ENCODE results near the gene RNF213. TPM values are rescaled to one million over a fixed set of nuclear protein-coding genes. Genes with fewer than 3 reads are reported as not detected.

Gene RNF213
- polyA plus RNA-seq, 1 donor (not counting 4 experiments of a cell fraction or from before 2014, with no cell fraction given), result 24.4 TPM

DNA sequence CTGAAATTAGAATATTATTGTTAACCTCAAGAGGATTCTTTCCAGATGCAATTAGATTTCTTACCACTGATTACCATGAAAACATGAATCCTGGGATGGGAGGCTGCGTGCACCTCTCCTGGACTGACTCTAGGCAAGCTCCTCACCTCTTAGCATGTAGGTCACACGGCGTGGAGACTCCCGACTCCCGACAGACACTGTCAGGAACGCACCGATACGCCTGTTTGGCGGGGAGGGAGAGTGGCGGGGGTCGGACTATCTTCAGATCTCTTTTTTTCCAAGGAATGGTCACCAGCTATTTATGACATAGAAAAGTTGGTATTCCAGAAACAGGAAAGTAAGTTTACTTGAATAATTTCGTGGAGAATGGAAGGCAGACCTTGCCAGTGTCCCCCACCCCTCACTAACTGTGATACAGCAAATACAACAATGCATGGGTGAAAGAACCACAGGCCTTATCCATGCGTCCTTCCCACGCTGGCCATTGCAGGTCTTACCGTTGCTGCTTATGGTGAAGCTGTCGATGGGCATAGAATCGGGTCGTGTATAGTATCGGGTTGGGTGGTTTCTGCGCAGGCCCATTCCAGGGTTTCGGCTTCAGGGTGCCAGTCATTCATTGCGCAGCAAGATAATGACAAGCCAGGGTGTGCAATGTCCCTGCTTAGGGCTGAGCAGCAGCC lies 91.7 kb downstream of the RNF213 start:
- H2AFZ ChIP-seq (ENCODE audit: control insufficient read depth, low read length), result no peak overlapping the region
- H3K4me3 ChIP-seq (ENCODE audit: control insufficient read depth in 2 of 3, extremely low read depth in 1 of 3, insufficient read depth in 2 of 3, low read depth in 1 of 3, low read length in 3 of 3), result no peak overlapping the region
- no peaks in the 10 kb centered on the region for H3K9me3 ChIP-seq (ENCODE audit: control insufficient read depth, low read depth, low read length)
- peaks cover 36 to 48% of the 10 kb centered on the region in 2 experiments for H3K36me3 ChIP-seq (ENCODE audit: control insufficient read depth in 2 of 2, extremely low read depth in 1 of 2, insufficient read depth in 2 of 2, low read length in 2 of 2)
- no peak for TF ChIP-seq CTCF (optimal IDR thresholded peaks at IDR 0.05 in 1 of 3, IDR thresholded peaks at IDR 0.05 in 1 of 3, conservative IDR thresholded peaks at IDR 0.05 in 1 of 3; ENCODE audit: extremely low read depth in 1 of 3, insufficient read depth in 2 of 3, low read length in 3 of 3)
- TF ChIP-seq EZH2 (IDR thresholded peaks at IDR 0.05; ENCODE audit: low read length), result no peak
- no peaks in the 10 kb centered on the region for H3K79me2 ChIP-seq (ENCODE audit: control insufficient read depth, insufficient read depth, low read length)
- no peak overlapping the region for H3K27ac ChIP-seq (ENCODE audit: control insufficient read depth, insufficient read depth, low read length)
- H3K9ac ChIP-seq (ENCODE audit: control insufficient read depth, extremely low read depth, insufficient read depth, low read length), result no peak overlapping the region
- no peak overlapping the region for H3K4me2 ChIP-seq (ENCODE audit: control insufficient read depth, extremely low read depth, insufficient read depth, low read depth, low read length)
- H3K27me3 ChIP-seq (ENCODE audit: control insufficient read depth, extremely low read depth, insufficient read depth, low read length), result no peaks in the 10 kb centered on the region
- no peaks in the 10 kb centered on the region for H4K20me1 ChIP-seq (ENCODE audit: control insufficient read depth, extremely low read depth, insufficient read depth, low read length)
- H3K4me1 ChIP-seq (ENCODE audit: control insufficient read depth, extremely low read depth, insufficient read depth, low read length), result no peaks in the 10 kb centered on the region
- no peak for DNase-seq (ENCODE audit: low read depth, low spot score)
- dilution Hi-C loops (cut with MboI; ENCODE audit: extremely low pct_ligation_motif_present, low sequenced_read_pairs), result no loop called here
- no peaks in the 10 kb centered on the region for H3K9me1 ChIP-seq (ENCODE audit: control insufficient read depth, extremely low read depth, insufficient read depth, low read length)
- no peak for FAIRE-seq

- TF ChIP-seq CTCF (optimal IDR thresholded peaks at IDR 0.05 in 1 of 3, IDR thresholded peaks at IDR 0.05 in 1 of 3, conservative IDR thresholded peaks at IDR 0.05 in 1 of 3; ENCODE audit: extremely low read depth in 1 of 3, insufficient read depth in 2 of 3, low read length in 3 of 3) (no peak), EZH2 (IDR thresholded peaks at IDR 0.05; ENCODE audit: low read length) (no peak)
- no peaks in the 10 kb centered on the region for H3K4me1 ChIP-seq (ENCODE audit: control insufficient read depth, extremely low read depth, insufficient read depth, low read length)
- no peaks in the 10 kb centered on the region for H3K27me3 ChIP-seq (ENCODE audit: control insufficient read depth, extremely low read depth, insufficient read depth, low read length)
- H3K79me2 ChIP-seq (ENCODE audit: control insufficient read depth, insufficient read depth, low read length), result no peaks in the 10 kb centered on the region
- dilution Hi-C loops (cut with MboI; ENCODE audit: extremely low pct_ligation_motif_present, low sequenced_read_pairs), result no loop called here
- no peak overlapping the region for H3K9ac ChIP-seq (ENCODE audit: control insufficient read depth, extremely low read depth, insufficient read depth, low read length)
- H3K9me1 ChIP-seq (ENCODE audit: control insufficient read depth, extremely low read depth, insufficient read depth, low read length), result no peaks in the 10 kb centered on the region
- H3K27ac ChIP-seq (ENCODE audit: control insufficient read depth, insufficient read depth, low read length), result no peak overlapping the region
- no peak overlapping the region for H3K4me3 ChIP-seq (ENCODE audit: control insufficient read depth in 2 of 3, extremely low read depth in 1 of 3, insufficient read depth in 2 of 3, low read depth in 1 of 3, low read length in 3 of 3)
- FAIRE-seq (no peak), DNase-seq (ENCODE audit: low read depth, low spot score) (no peak)
- H3K9me3 ChIP-seq (ENCODE audit: control insufficient read depth, low read depth, low read length), result no peaks in the 10 kb centered on the region
- no peak overlapping the region for H3K4me2 ChIP-seq (ENCODE audit: control insufficient read depth, extremely low read depth, insufficient read depth, low read depth, low read length)
- H3K36me3 ChIP-seq (ENCODE audit: control insufficient read depth in 2 of 2, extremely low read depth in 1 of 2, insufficient read depth in 2 of 2, low read length in 2 of 2), result peaks cover 37 to 40% of the 10 kb centered on the region in 2 experiments
- no peak overlapping the region for H2AFZ ChIP-seq (ENCODE audit: control insufficient read depth, low read length)
- no peaks in the 10 kb centered on the region for H4K20me1 ChIP-seq (ENCODE audit: control insufficient read depth, extremely low read depth, insufficient read depth, low read length)
Observed at GRCh38 chr17:80352991-80353665, 92.5 kb downstream of the RNF213 start.

Measured in keratinocyte (primary cell).